GM21717 (cell line): ENCODE data around the gene CHRNB2.

Experiments used
- ATAC-seq: cut with Tn5 transposase; IDR thresholded peaks from one replicate; pipeline ENCODE4 v1.9.1; 2021; ENCODE audit warnings: mild to moderate bottlenecking, moderate library complexity; ENCODE audit not compliant: unreplicated experiment

CHRNB2 gene

DNA sequence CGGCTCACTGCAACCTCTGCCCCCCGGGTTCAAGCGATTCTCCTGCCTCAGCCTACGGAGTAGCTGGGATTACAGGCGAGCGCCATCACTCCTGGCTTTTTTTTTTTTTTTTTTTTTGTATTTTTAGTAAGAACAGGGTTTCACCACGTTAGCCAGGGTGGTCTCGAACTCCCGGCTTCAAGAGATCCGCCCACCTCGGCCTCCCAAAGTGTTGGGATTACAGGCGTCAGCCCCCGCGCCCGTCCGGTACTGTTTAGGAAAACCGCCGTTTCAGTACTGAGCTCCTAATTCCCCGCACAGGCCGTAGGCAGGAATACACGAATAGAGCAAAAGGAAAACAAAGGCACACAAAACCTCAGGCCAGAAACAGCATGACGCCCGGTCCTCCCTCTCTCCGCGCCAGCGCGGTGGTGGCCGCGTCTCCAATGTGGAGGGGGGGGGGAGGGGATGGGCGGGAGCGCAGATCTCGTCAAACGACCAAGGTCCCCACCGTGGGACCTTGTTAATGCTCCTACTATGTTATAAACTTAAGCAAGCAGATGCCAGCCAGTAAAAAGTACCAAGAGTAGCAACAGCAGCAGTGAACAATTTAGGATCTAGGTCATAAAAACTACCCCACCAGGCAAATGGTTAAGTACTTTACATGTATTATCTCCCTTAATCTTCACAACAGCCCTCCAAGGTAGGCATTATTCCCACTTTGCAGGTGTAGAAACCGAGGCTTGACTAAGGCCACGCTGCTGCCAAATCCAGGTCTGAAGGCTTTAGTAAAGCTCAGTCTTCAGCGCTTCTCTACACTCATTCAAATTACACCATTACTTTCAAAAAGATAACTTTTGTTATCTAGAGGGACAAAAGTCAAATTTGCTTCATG is 41.1 kb downstream of the CHRNB2 start:
- ATAC-seq: peak; percentile 15

DNA sequence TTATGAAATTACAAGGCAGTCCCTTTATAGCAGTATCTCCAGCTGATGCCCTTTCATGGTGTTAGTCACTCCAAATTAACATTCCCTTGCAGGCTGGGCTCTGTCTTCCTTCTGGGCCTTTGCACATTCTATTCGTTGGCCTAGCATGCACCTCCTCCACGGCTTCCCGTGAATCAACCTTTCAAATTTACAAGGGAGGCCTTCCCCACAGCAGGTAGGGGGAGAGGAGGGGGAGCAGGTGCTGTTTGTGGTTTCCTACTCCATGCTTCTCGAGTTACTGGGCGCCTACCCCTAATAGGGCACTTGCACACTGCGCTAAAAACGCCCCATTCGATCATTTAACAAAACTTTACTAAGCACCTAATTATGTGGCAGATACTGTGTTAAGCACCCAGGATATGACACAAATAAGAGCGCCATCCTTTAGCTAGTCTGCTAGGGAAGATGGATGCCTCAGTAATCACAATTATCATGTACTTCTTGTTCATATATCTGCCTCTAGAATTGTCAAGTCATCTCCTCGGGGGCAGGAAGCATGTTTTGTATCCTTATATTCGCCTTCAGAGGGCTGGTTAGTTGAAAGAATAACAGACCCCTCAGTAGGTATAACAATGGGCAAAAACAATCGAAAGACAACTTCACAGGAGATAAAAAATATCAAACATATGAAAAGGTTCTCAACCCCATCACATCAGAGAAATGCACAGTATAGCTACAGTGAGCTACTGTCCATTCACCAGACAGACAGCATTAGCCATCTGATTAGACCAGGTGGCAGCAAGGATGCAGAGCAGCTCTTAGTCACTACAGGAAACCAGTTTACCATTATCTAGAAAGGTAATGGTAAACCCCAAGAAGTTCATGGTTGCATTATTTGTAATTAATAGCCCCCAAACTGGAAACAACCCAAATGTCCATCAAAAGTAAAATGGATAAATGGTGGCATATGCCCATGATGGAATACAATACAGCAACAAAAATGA is 42.1 kb downstream of the CHRNB2 start:
- no peak for ATAC-seq

DNA sequence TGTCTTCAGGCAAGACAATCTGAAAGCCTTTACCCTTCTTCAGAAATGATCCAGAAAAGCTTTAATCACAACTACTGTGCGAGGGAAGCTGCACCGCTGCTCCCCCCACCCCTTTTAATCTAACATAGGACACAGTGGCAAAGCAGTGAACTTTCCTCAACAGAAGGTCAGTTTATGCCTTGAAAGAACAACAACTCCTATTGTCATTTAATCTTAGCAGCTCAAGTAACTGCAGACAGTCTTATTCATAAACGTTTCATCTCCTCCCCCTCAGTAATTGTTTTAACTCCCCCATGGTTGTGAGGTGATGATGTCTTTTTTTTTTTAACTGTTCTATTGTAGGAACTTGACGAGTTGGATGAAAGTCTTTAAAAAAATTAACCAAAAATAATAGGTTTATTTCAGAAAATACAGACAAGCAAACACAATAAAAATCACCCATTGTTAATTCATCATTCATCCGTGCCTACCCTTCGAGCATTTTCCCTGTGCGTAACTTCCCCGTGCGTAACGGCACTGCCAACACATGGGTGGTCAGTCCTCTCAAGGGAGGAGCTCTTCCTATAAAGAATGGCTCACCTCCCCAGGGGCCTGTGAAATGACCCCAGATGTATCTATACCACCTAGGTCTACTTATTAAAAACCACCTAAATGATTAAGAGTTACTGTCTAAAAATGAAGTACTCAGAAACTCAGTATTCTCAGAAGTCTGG is 43.7 kb downstream of the CHRNB2 start:
- no peak for ATAC-seq

DNA sequence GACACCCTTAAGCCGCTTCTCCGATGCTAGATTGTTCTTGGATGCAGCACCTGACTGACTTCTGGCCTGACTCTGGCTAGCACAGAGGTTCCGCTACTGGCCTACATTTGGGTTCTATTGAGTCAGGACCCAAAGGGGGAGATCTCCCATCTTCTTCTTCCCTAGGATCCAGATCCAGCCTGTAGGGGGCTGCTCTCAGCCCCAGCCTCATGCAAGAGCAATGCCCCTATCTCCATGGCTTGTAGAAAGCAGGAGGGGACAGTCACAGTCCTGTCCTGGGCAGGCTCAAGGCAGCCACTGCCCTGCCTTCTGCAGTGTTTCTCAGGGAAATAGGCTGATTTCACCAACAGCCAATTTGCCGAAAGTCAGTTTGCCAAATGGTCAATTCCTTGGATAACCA is 46.7 kb downstream of the CHRNB2 start:
- ATAC-seq: no peak

DNA sequence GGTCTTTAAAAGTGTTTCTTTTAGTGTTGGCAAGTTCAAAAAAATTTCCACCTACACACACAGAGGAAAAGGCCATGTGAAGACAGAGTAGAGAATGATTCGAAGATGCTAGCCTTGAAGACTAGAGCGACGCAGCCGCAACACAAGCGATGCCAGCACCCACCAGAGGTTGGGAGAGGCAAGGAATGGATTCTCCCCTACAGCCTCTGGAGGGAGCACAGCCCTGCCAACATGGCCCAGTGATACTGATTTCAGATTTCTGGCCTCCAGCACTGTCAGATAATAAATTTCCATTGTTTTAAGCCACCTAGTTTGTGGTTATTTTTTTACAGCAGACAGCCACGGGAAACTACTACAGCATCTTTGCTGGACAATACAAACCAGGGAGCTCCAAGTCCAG is 47.3 kb downstream of the CHRNB2 start:
- ATAC-seq: no peak

DNA sequence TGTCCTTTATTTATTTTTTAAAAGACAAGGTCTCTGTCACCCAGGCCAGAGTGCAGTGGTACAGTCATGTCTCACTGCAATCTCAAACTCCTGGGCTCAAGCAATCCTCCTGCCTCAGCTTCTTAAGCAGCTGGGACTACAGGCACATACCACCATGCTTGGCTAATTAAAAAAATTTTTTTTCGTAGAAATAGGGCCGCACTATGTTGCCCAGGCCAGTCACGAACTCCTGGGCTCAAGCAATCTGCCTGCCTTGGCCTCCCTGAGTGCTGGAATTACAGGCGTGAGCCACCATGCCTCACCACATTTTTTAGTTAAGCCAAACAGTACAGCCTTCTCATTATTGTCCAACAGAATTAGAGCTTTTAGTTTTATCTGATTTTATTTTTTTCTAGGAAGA is 47.8 kb downstream of the CHRNB2 start:
- no peak for ATAC-seq

DNA sequence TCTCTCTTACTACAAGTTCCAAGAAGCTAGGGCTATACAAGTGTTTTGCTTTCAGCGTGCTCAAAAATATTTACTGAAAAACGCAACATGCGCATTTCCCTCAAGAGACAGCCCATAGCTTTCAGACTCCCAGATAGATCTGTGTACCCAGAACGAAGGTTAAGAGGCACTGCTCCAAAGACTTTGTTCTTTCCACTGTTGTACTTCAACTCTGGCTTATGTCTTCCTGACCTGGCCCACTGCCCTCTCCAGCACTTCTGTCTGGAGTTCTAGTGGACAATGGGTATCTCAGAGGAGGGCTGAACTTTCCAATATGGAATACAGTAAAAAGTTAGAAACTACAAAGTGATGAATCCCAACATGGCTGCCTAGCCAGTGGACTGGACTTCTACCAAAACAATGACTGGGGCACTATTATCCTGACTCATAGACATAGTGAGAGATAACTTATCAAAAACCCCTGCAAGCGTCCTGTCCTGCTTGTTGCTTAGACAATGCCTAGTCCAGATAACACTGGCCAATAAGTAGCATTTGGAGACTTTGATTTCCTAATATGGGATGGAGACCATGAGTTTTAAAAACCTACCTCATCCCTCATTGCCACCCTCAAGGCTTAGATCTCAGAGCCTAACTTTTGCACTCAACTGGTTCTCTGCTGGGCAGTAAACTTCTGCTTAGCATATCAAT is 49.2 kb downstream of the CHRNB2 start:
- ATAC-seq: no peak

DNA sequence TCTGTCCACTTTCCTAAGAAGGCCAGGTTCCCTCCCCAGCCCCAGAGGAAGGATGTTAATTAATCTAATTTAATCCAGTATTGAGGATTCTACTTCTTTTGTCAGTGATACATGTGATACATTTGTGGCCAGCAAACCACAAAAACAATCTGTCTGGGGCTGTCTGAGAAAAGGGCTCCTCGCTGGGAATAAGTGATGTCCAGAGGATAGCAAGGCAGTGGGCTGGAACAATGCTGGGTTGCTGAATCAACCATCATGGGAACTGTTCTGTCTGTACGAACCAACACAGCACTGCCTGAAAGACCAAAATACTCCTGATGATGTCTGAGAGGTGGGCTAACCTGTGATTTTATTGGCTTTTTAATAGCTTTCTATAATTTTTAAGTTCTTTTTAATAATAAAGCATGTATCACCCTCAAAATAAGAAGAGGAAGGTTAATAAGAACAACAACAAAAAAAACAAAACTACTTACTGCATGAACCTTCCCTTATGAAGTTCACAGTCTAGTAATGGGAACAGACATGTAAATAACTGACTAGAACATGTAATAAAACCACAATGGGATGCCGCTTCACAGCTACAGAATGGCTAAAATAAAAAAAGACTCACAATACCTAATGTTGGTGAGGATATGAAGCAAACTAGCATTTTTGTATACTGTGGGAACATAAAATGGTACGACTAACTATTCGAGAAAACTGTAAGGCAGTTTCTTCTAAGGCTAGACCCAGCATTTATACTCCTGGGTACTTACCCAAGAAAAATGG is 51.8 kb downstream of the CHRNB2 start:
- no peak for ATAC-seq

DNA sequence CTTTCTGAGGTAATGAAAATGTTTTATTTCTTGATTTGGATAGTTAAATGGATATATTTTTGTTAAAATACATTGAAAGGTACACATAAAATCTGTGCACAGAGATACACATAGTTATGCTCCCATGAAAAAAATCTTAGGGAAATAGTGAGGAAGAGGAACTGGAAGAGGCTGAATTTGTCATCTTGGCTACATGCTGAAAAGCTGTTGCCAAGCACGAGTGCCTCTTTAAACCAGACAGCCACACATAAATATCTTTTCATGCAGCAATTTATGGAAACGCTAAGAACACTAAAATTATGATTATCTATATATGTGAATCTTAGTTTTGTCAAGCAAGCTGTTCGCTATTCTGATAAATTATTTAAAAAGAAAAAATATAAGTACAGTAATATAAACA is 53.2 kb downstream of the CHRNB2 start:
- no peak for ATAC-seq

DNA sequence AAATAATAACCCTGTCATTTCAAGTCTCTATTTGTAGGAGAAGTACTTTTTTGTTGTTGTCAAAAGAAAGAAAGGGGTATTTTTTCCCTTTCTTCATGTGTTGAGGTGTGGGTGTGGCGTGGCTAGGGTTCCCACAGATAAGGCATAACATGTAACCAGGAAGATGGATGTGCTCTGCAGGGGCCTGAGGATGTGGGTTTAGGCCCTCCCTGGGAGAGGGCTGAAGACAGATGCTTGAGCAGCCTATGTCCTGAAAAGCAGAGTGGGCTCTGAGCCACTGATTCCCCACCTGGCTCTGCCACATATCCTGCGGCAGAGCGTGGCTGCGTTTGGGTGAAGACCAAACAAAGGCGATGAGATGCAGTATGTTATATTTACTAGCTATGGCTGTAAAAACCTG is 54.3 kb downstream of the CHRNB2 start:
- ATAC-seq: no peak

DNA sequence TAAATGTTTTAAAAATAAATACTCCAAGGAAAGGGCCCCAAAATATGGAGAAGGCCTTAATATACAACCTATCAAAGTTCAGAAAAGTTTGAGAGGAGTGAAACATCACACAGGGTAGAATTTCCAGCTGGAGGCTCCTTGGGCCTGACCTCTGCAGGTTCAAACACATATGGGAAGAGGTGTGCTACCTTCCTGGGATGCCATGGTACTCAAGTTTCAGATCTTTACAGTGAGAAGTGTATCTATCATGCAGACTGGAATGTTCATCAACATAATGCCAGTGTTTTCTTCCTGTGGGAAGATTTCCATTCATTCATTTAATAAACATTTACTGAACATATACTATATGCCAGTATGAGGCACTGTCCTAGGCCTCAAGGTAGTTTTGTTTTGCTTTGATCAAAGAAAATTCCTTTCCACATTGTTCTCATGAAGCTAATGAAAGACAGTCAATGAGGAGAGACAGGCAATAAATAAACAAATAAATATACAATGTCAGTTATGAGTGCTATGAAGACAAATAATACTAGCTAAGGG is 55.0 kb downstream of the CHRNB2 start:
- no peak for ATAC-seq

DNA sequence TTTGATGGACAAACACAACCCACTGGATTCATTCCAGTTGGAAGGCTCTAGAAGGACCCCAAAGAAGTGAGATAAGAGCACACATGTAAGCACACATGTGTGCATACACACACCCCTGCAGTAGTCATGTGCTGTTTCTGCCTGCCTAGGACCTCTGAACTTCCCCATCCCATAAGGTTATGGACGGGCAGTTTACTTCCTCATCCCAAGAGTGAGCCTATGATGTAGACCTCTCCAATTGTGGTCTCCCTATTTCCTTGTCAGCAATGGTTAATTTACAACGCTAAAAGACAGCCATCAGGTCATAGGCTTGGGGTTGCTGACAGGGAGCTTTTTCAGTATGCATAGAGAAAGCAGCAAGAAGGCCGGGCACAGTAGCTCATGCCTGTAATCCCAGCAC is 55.8 kb downstream of the CHRNB2 start:
- ATAC-seq: no peak

DNA sequence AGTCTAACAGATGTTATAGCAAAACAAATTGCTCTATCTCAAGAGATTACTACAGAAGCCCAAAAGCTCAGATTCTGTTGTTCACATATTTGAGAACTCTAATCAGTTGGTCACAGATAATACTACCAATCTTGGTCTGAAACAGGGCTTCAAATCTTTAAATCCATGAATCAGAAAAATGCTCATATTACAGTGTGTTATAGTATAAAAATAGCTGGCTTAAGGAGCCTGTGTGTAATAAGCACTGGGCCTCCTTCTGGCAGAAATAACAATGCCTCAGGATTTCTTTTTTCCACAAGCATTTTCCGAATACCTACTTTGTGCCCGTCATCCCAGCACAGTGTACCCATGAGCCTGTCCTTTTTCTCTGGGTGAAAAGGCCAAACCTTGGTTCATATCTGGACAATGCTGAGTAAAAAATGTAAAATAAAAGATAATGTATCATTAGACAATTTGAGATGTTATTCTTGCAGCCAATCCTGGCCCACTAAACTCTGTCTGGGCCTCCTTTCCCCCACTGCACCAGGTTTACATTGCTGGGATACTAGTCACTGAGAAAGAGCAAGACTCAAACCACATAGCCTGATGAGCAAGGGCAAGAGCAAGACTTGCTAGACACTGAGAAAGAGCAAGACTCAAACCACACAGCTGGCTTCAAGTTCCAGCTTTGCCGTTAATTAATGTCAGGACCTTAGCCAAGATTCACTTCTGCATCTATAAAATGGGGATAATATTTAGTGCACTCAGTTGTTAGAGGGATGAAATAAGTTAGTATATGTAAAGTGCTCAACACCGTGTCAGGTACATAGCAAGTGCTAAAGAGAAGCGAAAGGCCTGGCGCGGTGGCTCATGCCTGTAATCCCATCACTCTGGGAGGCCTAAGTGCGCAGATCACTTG is 57.4 kb downstream of the CHRNB2 start:
- ATAC-seq: no peak

DNA sequence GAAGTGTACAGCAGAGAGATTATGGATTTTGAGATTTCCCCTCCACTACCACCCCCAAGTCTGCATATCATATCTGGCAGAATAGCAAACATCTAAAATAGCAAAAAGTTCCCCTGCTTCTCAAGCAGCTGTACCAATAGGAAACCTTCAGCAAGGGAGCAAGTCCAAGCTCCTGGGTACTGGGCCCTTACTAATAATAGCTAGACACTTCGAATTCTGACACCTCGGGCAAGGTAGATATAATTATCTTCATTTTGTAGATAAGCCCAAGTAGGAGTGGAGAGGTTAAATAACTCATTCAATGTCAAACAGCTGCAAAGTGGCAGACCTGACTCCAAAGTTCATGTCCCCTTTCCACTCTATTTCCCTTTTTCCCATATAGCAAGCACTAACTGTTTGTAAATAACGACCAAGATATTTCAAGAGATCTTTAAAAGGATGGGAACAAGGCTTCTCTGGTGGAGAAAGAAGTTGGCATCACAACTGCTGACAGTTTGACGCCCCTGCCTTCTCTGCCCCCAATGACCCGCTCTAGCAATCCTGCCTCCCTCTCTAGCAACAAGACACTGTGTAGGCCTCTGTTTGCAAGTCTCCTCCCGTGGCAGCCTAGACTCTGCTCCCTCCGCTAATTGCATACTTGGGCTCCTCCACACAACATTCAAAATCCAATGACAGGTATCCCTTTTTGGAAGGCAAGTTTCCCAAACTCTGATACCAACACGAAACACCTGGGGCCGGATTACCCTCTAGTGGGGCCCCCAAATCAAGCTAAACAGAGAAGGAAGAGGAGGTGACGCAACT is 59.1 kb downstream of the CHRNB2 start:
- peak; percentile 12 for ATAC-seq

DNA sequence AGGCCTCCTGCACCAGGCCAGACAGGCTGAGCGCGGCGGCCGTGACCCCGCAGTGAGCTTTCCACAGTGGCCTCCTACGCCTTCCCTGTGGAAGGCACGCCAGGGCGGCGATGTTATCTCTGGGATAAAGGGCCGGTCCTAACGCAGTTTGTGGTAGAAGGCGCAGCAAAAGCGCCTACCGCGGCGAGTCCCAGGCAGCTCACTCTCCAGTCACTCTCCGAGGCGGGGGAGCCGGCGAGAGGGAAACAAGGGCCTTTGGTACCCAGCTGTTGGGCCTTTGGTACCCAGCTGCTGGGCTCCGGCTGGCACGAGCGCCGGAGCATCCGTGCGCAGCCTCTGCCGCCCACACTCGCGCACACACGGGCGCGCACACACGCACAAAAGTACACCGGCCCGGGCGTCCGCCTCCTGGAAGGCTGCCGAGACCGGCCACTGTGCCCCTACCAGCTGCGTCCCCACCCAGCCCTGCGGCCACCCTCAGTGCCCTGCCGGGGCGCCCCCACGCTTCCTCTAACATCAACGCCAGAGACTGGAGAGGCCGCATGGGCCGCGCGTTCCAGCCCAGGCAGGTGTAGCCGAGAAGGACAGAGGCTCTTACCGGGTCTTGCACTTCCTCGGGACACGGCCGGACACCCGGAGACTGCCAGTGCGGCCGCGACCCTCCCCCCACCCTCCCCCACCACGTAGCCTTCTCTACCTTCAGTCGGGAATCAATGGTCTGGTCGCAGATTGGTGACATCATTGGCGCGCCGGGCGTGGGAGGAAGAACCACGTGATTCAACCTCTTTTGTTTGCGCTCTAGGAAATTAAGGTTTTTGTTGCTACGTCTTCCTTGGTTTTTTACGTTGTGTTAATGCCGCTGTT is 59.9 kb downstream of the CHRNB2 start:
- ATAC-seq: peak; percentile 57

DNA sequence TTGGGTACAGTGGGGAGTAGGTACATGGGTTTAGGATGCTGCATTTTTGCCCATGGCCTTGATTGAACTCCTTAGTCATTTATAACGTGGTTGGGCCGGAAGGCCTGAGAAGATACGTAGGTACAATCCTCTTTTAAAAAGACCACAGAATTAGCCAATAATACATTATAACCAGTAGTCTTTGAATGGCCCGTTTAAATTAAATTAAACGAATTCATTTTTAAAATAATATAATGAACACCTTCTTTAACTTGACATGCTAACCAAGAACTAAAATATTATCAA is 60.5 kb downstream of the CHRNB2 start:
- no peak for ATAC-seq

DNA sequence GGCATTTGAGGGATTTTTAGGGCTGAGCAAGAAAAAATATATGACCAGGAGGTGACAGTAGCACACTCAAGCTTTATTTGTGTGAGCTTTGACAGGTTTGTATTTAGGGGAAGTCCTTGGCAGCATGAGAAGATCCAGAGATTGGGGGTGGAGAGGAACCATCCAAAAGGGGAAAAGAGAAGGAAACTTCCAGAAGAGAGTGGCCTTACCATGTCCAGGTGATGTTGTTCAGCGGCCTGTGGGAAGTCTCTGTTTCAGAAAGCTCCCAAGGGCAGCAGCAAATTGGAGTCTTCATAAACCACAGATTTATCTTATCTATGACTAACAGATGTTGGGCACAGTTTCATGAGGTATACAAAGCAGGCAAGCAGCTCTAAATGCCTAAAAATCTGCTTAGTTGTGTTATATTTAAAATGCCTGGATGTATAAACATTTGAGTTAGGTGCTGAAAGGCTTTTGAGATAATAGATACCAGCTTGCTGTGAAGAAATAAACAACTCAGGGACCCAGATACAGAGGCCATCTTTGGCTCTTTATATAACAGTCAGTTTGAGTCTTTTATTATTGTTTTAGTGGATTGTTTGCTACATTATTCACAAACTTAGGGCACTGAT is 61.6 kb downstream of the CHRNB2 start:
- ATAC-seq: no peak
